HepG2 (cell line): ENCODE measurements around the gene CARD19. TPM values are rescaled to one million over a fixed set of nuclear protein-coding genes. Genes with fewer than 3 reads are reported as not detected.

Experiments used
- AKAP8 ChIP-seq: sonication (generic); formaldehyde crosslinking; IDR thresholded peaks from 2 replicates; pipeline ENCODE4 v1.5.1; 2020; ENCODE audit warnings: mild to moderate bottlenecking, missing genetic modification reagents
- CREM ChIP-seq, 2 experiments: sonication (generic) in 1 of 2; formaldehyde crosslinking in 1 of 2; IDR thresholded peaks; 2 replicates each; pipeline versions ENCODE4 v1.4.0 to v1.6.1; 2016 to 2020; ENCODE audit warnings: antibody characterized with exemption in 1 of 2, mild to moderate bottlenecking in 1 of 2, missing genetic modification reagents in 1 of 2
- FOXP1 ChIP-seq, 2 experiments: fragments of 450-650 bp in 1 of 2; IDR thresholded peaks; 2 replicates each; pipeline ENCODE4 v1.6.1; 2017 to 2018; ENCODE audit warnings: antibody characterized with exemption in 1 of 2
- GATAD2A ChIP-seq: IDR thresholded peaks from 2 replicates; pipeline ENCODE4 v1.6.1; 2016
- GMEB1 ChIP-seq: sonication (generic); formaldehyde crosslinking; IDR thresholded peaks from 2 replicates; pipeline ENCODE4 v1.5.1; 2020; ENCODE audit warnings: missing genetic modification reagents, mild to moderate bottlenecking, borderline replicate concordance
- HDAC1 ChIP-seq: sonication (generic); formaldehyde crosslinking; IDR thresholded peaks from 2 replicates; pipeline ENCODE4 v1.5.1; 2020; ENCODE audit warnings: mild to moderate bottlenecking, missing genetic modification reagents
- HOXA7 ChIP-seq: sonication (generic); formaldehyde crosslinking; IDR thresholded peaks from 2 replicates; pipeline ENCODE4 v1.8.1; 2022; ENCODE audit warnings: mild to moderate bottlenecking, missing genetic modification reagents, moderate library complexity
- KDM3A ChIP-seq: IDR thresholded peaks from 2 replicates; pipeline ENCODE4 v1.6.1; 2018; ENCODE audit warnings: low read depth, missing compliant biosample characterization
- MATR3 ChIP-seq: sonication (generic); formaldehyde crosslinking; IDR thresholded peaks from 2 replicates; pipeline ENCODE4 v1.4.0; 2020; ENCODE audit warnings: missing genetic modification reagents
- MYC ChIP-seq: sonication (generic); formaldehyde crosslinking; IDR thresholded peaks from 2 replicates; pipeline ENCODE4 v1.9.0; 2021; ENCODE audit warnings: missing genetic modification reagents, borderline replicate concordance
- RAD21 ChIP-seq: fragments of 450-650 bp; formaldehyde crosslinking; IDR thresholded peaks from 2 replicates; pipeline ENCODE4 v1.5.0; 2020; ENCODE audit warnings: mild to moderate bottlenecking
- SALL1 ChIP-seq: sonication (generic); formaldehyde crosslinking; IDR thresholded peaks from 2 replicates; pipeline ENCODE4 v1.8.0; 2022; ENCODE audit warnings: mild to moderate bottlenecking, missing genetic modification reagents
- SOX5 ChIP-seq: IDR thresholded peaks from 2 replicates; pipeline ENCODE4 v1.6.1; 2016; ENCODE audit warnings: borderline replicate concordance
- SP1 ChIP-seq, 2 experiments: fragments of 450-650 bp in 1 of 2; sonication (generic) in 1 of 2; formaldehyde crosslinking in 1 of 2; IDR thresholded peaks; 2 replicates each; pipeline versions ENCODE4 v1.4.0 to v1.6.1; 2016 to 2020; ENCODE audit warnings: missing genetic modification reagents in 1 of 2
- THAP11 ChIP-seq: IDR thresholded peaks from 2 replicates; pipeline ENCODE4 v1.6.1; 2016; ENCODE audit warnings: missing biosample characterization, missing genetic modification reagents
- THRA ChIP-seq: sonication (generic); formaldehyde crosslinking; IDR thresholded peaks from 2 replicates; pipeline ENCODE4 v1.4.0; 2020; ENCODE audit warnings: missing genetic modification reagents, borderline replicate concordance
- ZFX ChIP-seq: sonication (generic); formaldehyde crosslinking; IDR thresholded peaks from 2 replicates; pipeline ENCODE4 v1.4.0; 2020; ENCODE audit warnings: mild to moderate bottlenecking, low read depth, missing genetic modification reagents, moderate library complexity
- ZMYM4 ChIP-seq: sonication (generic); formaldehyde crosslinking; IDR thresholded peaks from 2 replicates; pipeline ENCODE4 v1.8.1; 2023; ENCODE audit warnings: mild to moderate bottlenecking, missing genetic modification reagents
- ZNF136 ChIP-seq: sonication (generic); formaldehyde crosslinking; IDR thresholded peaks from 2 replicates; pipeline ENCODE4 v1.8.1; 2022; ENCODE audit warnings: low read depth, mild to moderate bottlenecking, moderate library complexity, missing genetic modification reagents
- ZNF160 ChIP-seq: sonication (generic); formaldehyde crosslinking; IDR thresholded peaks from 2 replicates; pipeline ENCODE4 v1.8.0; 2022; ENCODE audit warnings: mild to moderate bottlenecking, inconsistent platforms, missing genetic modification reagents
- ZNF558 ChIP-seq: sonication (generic); formaldehyde crosslinking; IDR thresholded peaks from 2 replicates; pipeline ENCODE4 v1.9.0; 2022; ENCODE audit warnings: mild to moderate bottlenecking, missing genetic modification reagents, borderline replicate concordance
- ZNF572 ChIP-seq: sonication (generic); formaldehyde crosslinking; IDR thresholded peaks from 2 replicates; pipeline ENCODE4 v1.5.1; 2020; ENCODE audit warnings: mild to moderate bottlenecking, missing genetic modification reagents
- ZNF687 ChIP-seq: sonication (generic); formaldehyde crosslinking; IDR thresholded peaks from 2 replicates; pipeline ENCODE4 v1.5.1; 2020; ENCODE audit warnings: mild to moderate bottlenecking, missing genetic modification reagents, moderate library complexity
- ZSCAN29 ChIP-seq: sonication (generic); formaldehyde crosslinking; conservative IDR thresholded peaks from 2 replicates; pipeline ENCODE4 v1.4.0; 2020; ENCODE audit warnings: mild to moderate bottlenecking, missing genetic modification reagents
- polyA plus RNA-seq, 8 experiments: library from polyadenylated mRNA; depleted of rRNA in 3 of 8; stranded (reverse) in 7 of 8; unstranded in 1 of 8; fragments of >200 nt; fragmentation: Illumina TruSeq in 4 of 8; extraction: Trizol in 4 of 8; gene quantifications; 2 replicates each; pipeline versions ENCODE4 v1.2.1 to v1.2.3, GENCODE V29; 2011 to 2016; ENCODE audit warnings: low read depth in 4 of 8, missing spikeins in 1 of 8, mixed read lengths in 1 of 8; ENCODE audit not compliant: insufficient read depth in 1 of 8
- total RNA-seq, 5 experiments: library from RNA; depleted of rRNA; stranded (reverse); fragments of >200 nt; fragmentation: Illumina TruSeq; extraction: Trizol; gene quantifications; 2 replicates each; pipeline ENCODE4 v1.2.3, GENCODE V29; 2016; ENCODE audit warnings: low read depth in 1 of 5

Gene CARD19
- total and polyA plus RNA-seq, 2 of the 13 experiments (the other 11 are each of a cell fraction or from before 2014, with no cell fraction given), result 18.4 to 47.2 TPM

GRCh38 chr9:93126825-93127368 is 30.9 kb downstream of the CARD19 start (continued):
- TF ChIP-seq THRA (CRISPR knock-in tag), result no peak
- no peak for TF ChIP-seq HOXA7
- no peak for TF ChIP-seq FOXP1 (IDR thresholded peaks at IDR 0.05)
- TF ChIP-seq FOXP1 (CRISPR knock-in tag; IDR thresholded peaks at IDR 0.05), result peak; percentile 8; the same call in 1 of the 2 replicates
- peak; percentile 72; the same call in 1 of the 2 replicates for TF ChIP-seq HDAC1 (CRISPR knock-in tag)
- peak; percentile 85 for TF ChIP-seq CREM (IDR thresholded peaks at IDR 0.05)
- no peak for TF ChIP-seq CREM (CRISPR knock-in tag; IDR thresholded peaks at IDR 0.05)
- TF ChIP-seq ZMYM4 (CRISPR knock-in tag), result peak; percentile 19; the same call in 1 of the 2 replicates
- 0 out of 2 replicates have a peak, but pooled peaks have one; percentile 29 for TF ChIP-seq ZNF160 (CRISPR knock-in tag)
- TF ChIP-seq ZNF572 (CRISPR knock-in tag), result peak; percentile 80; the same call in 1 of the 2 replicates
- peak; percentile 98 for TF ChIP-seq ZFX (CRISPR knock-in tag)
- TF ChIP-seq ZSCAN29 (CRISPR knock-in tag), result 0 out of 2 replicates have a peak, but pooled peaks have one; percentile 42
- no peak for TF ChIP-seq SP1 (IDR thresholded peaks at IDR 0.05)
- TF ChIP-seq SP1 (CRISPR knock-in tag; IDR thresholded peaks at IDR 0.05), result peak; percentile 26; the same call in 1 of the 2 replicates
- peak; percentile 98 for TF ChIP-seq ZNF687 (CRISPR knock-in tag)
- TF ChIP-seq KDM3A (CRISPR knock-in tag), result peak; percentile 28; the same call in 1 of the 2 replicates
- peak; percentile 48 for TF ChIP-seq THAP11
- peak; percentile 16; the same call in 1 of the 2 replicates for TF ChIP-seq GMEB1
- peak; percentile 41; the same call in 1 of the 2 replicates for TF ChIP-seq RAD21
- 0 out of 2 replicates have a peak, but pooled peaks have one; percentile 29 for TF ChIP-seq GATAD2A (CRISPR knock-in tag)
- 0 out of 2 replicates have a peak, but pooled peaks have one; percentile 65 for TF ChIP-seq ZNF558 (CRISPR knock-in tag)
- no peak for TF ChIP-seq MATR3
- peak; percentile 92 for TF ChIP-seq AKAP8
- 0 out of 2 replicates have a peak, but pooled peaks have one; percentile 14 for TF ChIP-seq SOX5 (CRISPR knock-in tag)
- 0 out of 2 replicates have a peak, but pooled peaks have one; percentile 55 for TF ChIP-seq ZNF136 (CRISPR knock-in tag)
- TF ChIP-seq MYC (CRISPR knock-in tag), result peak; percentile 50; the same call in 1 of the 2 replicates
- TF ChIP-seq SALL1 (CRISPR knock-in tag), result peak; percentile 79
